Liver (tissue), 9 donors: ENCODE results near the gene GRIFIN. TPM values are rescaled to one million over a fixed set of nuclear protein-coding genes. Genes with fewer than 3 reads are reported as not detected.
A peak's percentile ranks its signal among the peaks of the same experiment; 100 is the strongest.

ENCODE experiments used
- DNase-seq: peaks from one replicate; pipeline ENCODE4 v3.0.0-alpha.2; 2017; ENCODE audit warnings: low spot score
- H3K27ac ChIP-seq, 2 donors: one replicate each; pipeline ENCODE4 v1.7.0; 2013; ENCODE audit warnings: inconsistent platforms in 2 of 2, low read length in 2 of 2, control low read depth in 1 of 2, low read depth in 1 of 2, mild to moderate bottlenecking in 1 of 2
- H3K27me3 ChIP-seq, 4 donors: one replicate each; pipeline versions ENCODE4 v1.6.1 to v1.7.0; 2013; ENCODE audit warnings: low read length in 3 of 4, inconsistent platforms in 1 of 4, mild to moderate bottlenecking in 1 of 4, moderate library complexity in 1 of 4; ENCODE audit not compliant: control insufficient read depth in 4 of 4, insufficient read depth in 4 of 4
- H3K36me3 ChIP-seq, 4 donors: one replicate each; pipeline versions ENCODE4 v1.6.1 to v1.7.0; 2013; ENCODE audit warnings: low read length in 3 of 4, mild to moderate bottlenecking in 3 of 4, low read depth in 1 of 4, moderate library complexity in 1 of 4; ENCODE audit not compliant: control insufficient read depth in 4 of 4, insufficient read depth in 3 of 4
- H3K4me1 ChIP-seq, 4 donors: one replicate each; pipeline versions ENCODE4 v1.6.1 to v1.7.0; 2013; ENCODE audit warnings: low read length in 3 of 4, mild to moderate bottlenecking in 3 of 4, moderate library complexity in 1 of 4; ENCODE audit not compliant: control insufficient read depth in 4 of 4, insufficient read depth in 4 of 4
- H3K4me3 ChIP-seq, 3 donors: one replicate each; pipeline versions ENCODE4 v1.6.1 to v1.7.0; 2013; ENCODE audit warnings: low read length in 3 of 3, control low read depth in 1 of 3, low read depth in 1 of 3, mild to moderate bottlenecking in 1 of 3
- H3K9ac ChIP-seq, 2 donors: one replicate each; pipeline ENCODE4 v1.7.0; 2013; ENCODE audit warnings: low read length in 2 of 2, mild to moderate bottlenecking in 2 of 2, moderate library complexity in 2 of 2, control low read depth in 1 of 2, low read depth in 1 of 2
- H3K9me3 ChIP-seq, 4 donors: one replicate each; pipeline versions ENCODE4 v1.6.1 to v1.7.0; 2013; ENCODE audit warnings: low read length in 3 of 4; ENCODE audit not compliant: control insufficient read depth in 4 of 4
- ATF3 ChIP-seq: IDR thresholded peaks from 2 replicates; pipeline ENCODE4 v1.6.1; 2016; ENCODE audit warnings: antibody characterized with exemption
- CTCF ChIP-seq: fragments of 150-350 bp; IDR thresholded peaks from 2 replicates; pipeline ENCODE4 v1.5.1; 2017; ENCODE audit warnings: improper control_type of control experiment, low read depth, low read length; ENCODE audit not compliant: missing input control
- EGR1 ChIP-seq, 2 donors: IDR thresholded peaks; 2 replicates each; pipeline ENCODE4 v1.6.1; 2016 to 2018; ENCODE audit warnings: antibody characterized with exemption in 2 of 2, low read depth in 2 of 2
- FOXA1 ChIP-seq: IDR thresholded peaks from 2 replicates; pipeline ENCODE4 v1.6.1; 2016; ENCODE audit warnings: antibody characterized with exemption
- FOXA2 ChIP-seq: IDR thresholded peaks from 2 replicates; pipeline ENCODE4 v1.6.1; 2016; ENCODE audit warnings: antibody characterized with exemption
- GABPA ChIP-seq, 2 donors: IDR thresholded peaks in 1 of 2; conservative IDR thresholded peaks in 1 of 2; 2 replicates each; pipeline ENCODE4 v1.6.1; 2016; ENCODE audit warnings: antibody characterized with exemption in 2 of 2, mild to moderate bottlenecking in 1 of 2, moderate library complexity in 1 of 2
- HNF4A ChIP-seq, 2 donors: conservative IDR thresholded peaks; 2 replicates each; pipeline ENCODE4 v1.6.1; 2016; ENCODE audit warnings: antibody characterized with exemption in 2 of 2, mild to moderate bottlenecking in 2 of 2
- HNF4G ChIP-seq: IDR thresholded peaks from 2 replicates; pipeline ENCODE4 v1.6.1; 2016; ENCODE audit warnings: antibody characterized with exemption
- JUND ChIP-seq, 2 donors: IDR thresholded peaks; 2 replicates each; pipeline ENCODE4 v1.6.1; 2016; ENCODE audit warnings: antibody characterized with exemption in 2 of 2
- MAX ChIP-seq: IDR thresholded peaks from 2 replicates; pipeline ENCODE4 v1.6.1; 2016; ENCODE audit warnings: antibody characterized with exemption
- NR2F2 ChIP-seq: IDR thresholded peaks from 2 replicates; pipeline ENCODE4 v1.6.1; 2016; ENCODE audit warnings: antibody characterized with exemption
- RAD21 ChIP-seq, 2 donors: IDR thresholded peaks; 2 replicates each; pipeline ENCODE4 v1.6.1; 2016; ENCODE audit warnings: antibody characterized with exemption in 2 of 2, mild to moderate bottlenecking in 2 of 2
- RXRA ChIP-seq, 2 donors: IDR thresholded peaks; 2 replicates each; pipeline ENCODE4 v1.6.1; 2017 to 2018; ENCODE audit warnings: antibody characterized with exemption in 2 of 2, mild to moderate bottlenecking in 1 of 2
- SP1 ChIP-seq: IDR thresholded peaks from 2 replicates; pipeline ENCODE4 v1.6.1; 2018; ENCODE audit warnings: antibody characterized with exemption, mild to moderate bottlenecking
- TAF1 ChIP-seq: conservative IDR thresholded peaks from 2 replicates; pipeline ENCODE4 v1.6.1; 2016; ENCODE audit warnings: antibody characterized with exemption, mild to moderate bottlenecking
- YY1 ChIP-seq: IDR thresholded peaks from 2 replicates; pipeline ENCODE4 v1.6.1; 2016; ENCODE audit warnings: antibody characterized with exemption, mild to moderate bottlenecking
- WGBS: extraction: QIAGEN DNeasy Blood & Tissue Kit; methylation state at CpG from one replicate; pipeline ENCODE4 v1.1.7; 2013; 5-methylcytosine and 5-hydroxymethylcytosine counted together
- polyA plus RNA-seq, 2 donors: library from polyadenylated mRNA; stranded (reverse) in 1 of 2; unstranded in 1 of 2; fragments of 200-250 nt in 1 of 2; fragments of >200 nt in 1 of 2; fragmentation: Nextera tagmentation in 1 of 2; extraction: Ambion mirVana in 1 of 2; gene quantifications; one replicate each; pipeline versions ENCODE4 v1.2.1 to v1.2.3, GENCODE V29; 2013 to 2015
- total RNA-seq, 2 donors: library from RNA; depleted of rRNA; stranded (reverse); fragments of >200 nt; gene quantifications; one replicate each; pipeline ENCODE4 v1.2.3, GENCODE V29; 2014
- TF ChIP-seq, protein P1 (sequence below): IDR thresholded peaks from 2 replicates; pipeline ENCODE4 v1.6.1; 2016; ENCODE audit warnings: antibody characterized with exemption
- TF ChIP-seq, protein P2 (sequence below): IDR thresholded peaks from 2 replicates; pipeline ENCODE4 v1.6.1; 2016; ENCODE audit warnings: antibody characterized with exemption, mild to moderate bottlenecking
- donor health status: healthy.
- donor health status: healthy.
- donor health status: healthy.
- donor health status: healthy.
- donor health status: healthy.

Gene GRIFIN
- total and polyA plus RNA-seq, 4 donors = not detected

DNA sequence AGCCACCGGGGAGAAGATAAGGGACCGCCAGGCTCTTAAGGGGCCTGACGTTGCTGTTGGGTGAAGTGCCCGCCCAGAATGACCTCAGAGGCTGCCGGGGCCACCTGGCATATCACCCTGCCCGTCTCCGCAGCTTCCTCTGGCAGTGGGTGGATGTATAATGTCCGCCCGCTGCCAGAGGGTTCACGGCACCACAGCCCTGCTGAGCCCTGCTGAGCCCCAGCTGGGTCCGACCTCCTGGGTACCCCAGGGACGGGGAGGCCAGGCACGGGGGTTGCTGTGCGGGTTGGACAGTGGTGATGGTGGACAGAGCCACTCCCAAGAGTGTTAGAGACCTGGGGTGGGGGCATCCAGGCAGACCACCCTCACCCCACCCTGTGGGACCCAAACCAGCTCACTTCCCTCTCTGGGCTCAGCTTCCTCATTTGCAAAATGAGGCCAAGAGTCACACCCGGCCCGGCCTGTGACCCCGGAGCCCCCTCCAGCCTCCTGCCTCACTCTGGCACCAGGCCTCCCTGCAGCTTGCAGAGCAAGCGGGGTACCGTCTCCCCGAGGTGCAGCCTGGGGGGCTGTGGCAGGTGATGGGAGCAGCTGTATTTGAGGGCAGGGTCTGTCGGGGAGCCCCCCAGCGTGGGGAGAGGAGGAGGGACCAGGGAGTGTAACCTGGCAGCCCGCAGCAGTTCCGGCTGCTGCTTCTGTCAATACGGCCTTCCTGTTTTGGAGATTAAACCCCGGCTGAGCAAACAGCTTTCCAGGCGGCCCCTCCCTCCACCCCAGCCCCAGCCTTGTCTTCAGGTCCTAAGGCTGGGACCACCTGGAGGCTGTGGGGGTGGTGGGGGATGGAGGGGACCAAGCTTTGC is 34.9 kb upstream of the GRIFIN start:
- 33% methylated on average over 27 of the region's 27 CpGs for WGBS

More for the DNA sequence above, 34.9 kb upstream of the GRIFIN start:
- Histone ChIP-seq H3K9ac (no peak overlapping the region), H3K27me3 (no peaks in the 10 kb centered on the region), H3K27ac (peak overlapping the region; percentile 59 to 71), H3K9me3 (no peaks in the 10 kb centered on the region), H3K36me3 (no peaks in the 10 kb centered on the region), H3K4me1 (peaks cover 0 to 11% (median 3%) of the 10 kb centered on the region in 4 donors), H3K4me3 (no peak overlapping the region)
- no peak for DNase-seq
- no peak for TF ChIP-seq RAD21 (IDR thresholded peaks at IDR 0.05)
- peak in 1 of 2 donors; percentile 5 for TF ChIP-seq RXRA (IDR thresholded peaks at IDR 0.05)
- no peak for TF ChIP-seq CTCF
- TF ChIP-seq JUND (IDR thresholded peaks at IDR 0.05) = no peak
- TF ChIP-seq FOXA2 = no peak
- peak; percentile 11 for TF ChIP-seq SP1
- TF ChIP-seq TAF1 = no peak
- no peak for TF ChIP-seq ATF3
- no peak for TF ChIP-seq GABPA (IDR thresholded peaks at IDR 0.05 in 1 of 2, conservative IDR thresholded peaks at IDR 0.05 in 1 of 2)
- no peak for TF ChIP-seq EGR1 (IDR thresholded peaks at IDR 0.05; ENCODE audit: low read depth in 2 of 2)
- no peak for TF ChIP-seq HNF4A (conservative IDR thresholded peaks at IDR 0.05)
- TF ChIP-seq, protein P1, sequence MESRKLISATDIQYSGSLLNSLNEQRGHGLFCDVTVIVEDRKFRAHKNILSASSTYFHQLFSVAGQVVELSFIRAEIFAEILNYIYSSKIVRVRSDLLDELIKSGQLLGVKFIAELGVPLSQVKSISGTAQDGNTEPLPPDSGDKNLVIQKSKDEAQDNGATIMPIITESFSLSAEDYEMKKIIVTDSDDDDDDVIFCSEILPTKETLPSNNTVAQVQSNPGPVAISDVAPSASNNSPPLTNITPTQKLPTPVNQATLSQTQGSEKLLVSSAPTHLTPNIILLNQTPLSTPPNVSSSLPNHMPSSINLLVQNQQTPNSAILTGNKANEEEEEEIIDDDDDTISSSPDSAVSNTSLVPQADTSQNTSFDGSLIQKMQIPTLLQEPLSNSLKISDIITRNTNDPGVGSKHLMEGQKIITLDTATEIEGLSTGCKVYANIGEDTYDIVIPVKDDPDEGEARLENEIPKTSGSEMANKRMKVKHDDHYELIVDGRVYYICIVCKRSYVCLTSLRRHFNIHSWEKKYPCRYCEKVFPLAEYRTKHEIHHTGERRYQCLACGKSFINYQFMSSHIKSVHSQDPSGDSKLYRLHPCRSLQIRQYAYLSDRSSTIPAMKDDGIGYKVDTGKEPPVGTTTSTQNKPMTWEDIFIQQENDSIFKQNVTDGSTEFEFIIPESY = no peak
- no peak for TF ChIP-seq HNF4G
- no peak for TF ChIP-seq FOXA1
- TF ChIP-seq MAX = no peak
- TF ChIP-seq YY1 = no peak
- TF ChIP-seq, protein P2, sequence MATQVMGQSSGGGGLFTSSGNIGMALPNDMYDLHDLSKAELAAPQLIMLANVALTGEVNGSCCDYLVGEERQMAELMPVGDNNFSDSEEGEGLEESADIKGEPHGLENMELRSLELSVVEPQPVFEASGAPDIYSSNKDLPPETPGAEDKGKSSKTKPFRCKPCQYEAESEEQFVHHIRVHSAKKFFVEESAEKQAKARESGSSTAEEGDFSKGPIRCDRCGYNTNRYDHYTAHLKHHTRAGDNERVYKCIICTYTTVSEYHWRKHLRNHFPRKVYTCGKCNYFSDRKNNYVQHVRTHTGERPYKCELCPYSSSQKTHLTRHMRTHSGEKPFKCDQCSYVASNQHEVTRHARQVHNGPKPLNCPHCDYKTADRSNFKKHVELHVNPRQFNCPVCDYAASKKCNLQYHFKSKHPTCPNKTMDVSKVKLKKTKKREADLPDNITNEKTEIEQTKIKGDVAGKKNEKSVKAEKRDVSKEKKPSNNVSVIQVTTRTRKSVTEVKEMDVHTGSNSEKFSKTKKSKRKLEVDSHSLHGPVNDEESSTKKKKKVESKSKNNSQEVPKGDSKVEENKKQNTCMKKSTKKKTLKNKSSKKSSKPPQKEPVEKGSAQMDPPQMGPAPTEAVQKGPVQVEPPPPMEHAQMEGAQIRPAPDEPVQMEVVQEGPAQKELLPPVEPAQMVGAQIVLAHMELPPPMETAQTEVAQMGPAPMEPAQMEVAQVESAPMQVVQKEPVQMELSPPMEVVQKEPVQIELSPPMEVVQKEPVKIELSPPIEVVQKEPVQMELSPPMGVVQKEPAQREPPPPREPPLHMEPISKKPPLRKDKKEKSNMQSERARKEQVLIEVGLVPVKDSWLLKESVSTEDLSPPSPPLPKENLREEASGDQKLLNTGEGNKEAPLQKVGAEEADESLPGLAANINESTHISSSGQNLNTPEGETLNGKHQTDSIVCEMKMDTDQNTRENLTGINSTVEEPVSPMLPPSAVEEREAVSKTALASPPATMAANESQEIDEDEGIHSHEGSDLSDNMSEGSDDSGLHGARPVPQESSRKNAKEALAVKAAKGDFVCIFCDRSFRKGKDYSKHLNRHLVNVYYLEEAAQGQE = no peak
- TF ChIP-seq NR2F2 = peak; percentile 43
